ENCODE measurements around the gene RNASE7. TPM values are rescaled to one million over a fixed set of nuclear protein-coding genes. Genes with fewer than 3 reads are reported as not detected.

Gene RNASE7
- total RNA-seq, 1 experiment from 2014 or later: not detected

DNA sequence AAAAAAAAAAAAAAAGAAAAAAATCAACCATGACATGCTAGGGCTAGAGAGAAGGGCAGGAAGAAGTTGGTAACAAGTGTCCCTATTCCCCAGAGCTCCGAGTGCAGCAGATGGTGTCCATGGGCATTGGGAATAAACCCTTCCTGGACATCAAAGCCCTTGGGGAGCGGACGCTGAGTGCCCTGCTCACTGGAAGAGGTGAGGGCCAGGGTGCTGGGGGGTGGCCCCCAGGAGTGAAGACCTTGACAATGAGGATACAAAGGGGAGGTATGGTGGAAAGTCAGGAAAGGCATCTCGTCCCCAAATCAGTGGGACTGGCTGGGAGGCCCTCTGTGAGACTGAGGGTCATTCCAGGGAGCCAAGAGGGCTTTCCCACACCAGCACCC, 44.7 kb downstream of the RNASE7 start:
- Histone ChIP-seq H3K27me3 (ENCODE audit: insufficient read depth, low read length) (no peaks in the 10 kb centered on the region), H2AFZ (ENCODE audit: low read depth, low read length, poor library complexity, severe bottlenecking) (no peak overlapping the region), H4K20me1 (ENCODE audit: insufficient read depth) (no peaks in the 10 kb centered on the region), H3K9me2 (ENCODE audit: insufficient read depth) (no peaks in the 10 kb centered on the region), H3K27ac (ENCODE audit: low read depth, low read length) (no peak overlapping the region), H3K4me2 (ENCODE audit: low read length) (no peak overlapping the region), H3K36me3 (ENCODE audit: control insufficient read depth in 1 of 2, insufficient read depth in 2 of 2, low read length in 2 of 2) (no peaks in the 10 kb centered on the region; a peak in 2 of 4 replicates), H3K4me3 (replicated peaks in 1 of 2; ENCODE audit: low read depth in 1 of 2, low read length in 2 of 2) (no peak overlapping the region), H3K9me3 (ENCODE audit: control insufficient read depth in 1 of 2, insufficient read depth in 1 of 2, low read depth in 1 of 2, low read length in 2 of 2) (no peaks in the 10 kb centered on the region), H3K79me2 (ENCODE audit: insufficient read depth, low read length) (no peaks in the 10 kb centered on the region), H3K4me1 (ENCODE audit: control insufficient read depth in 1 of 2, insufficient read depth in 2 of 2, low read length in 2 of 2) (peaks cover 3 to 32% of the 10 kb centered on the region in 2 experiments), H3K9ac (ENCODE audit: low read length) (no peak overlapping the region)
- intact Hi-C loops (cut with micrococcal nuclease): no loop called here
- TF ChIP-seq POLR2AphosphoS5 (IDR thresholded peaks at IDR 0.05; ENCODE audit: low read depth, low read length) (no peak), SIN3A (IDR thresholded peaks at IDR 0.05; ENCODE audit: low read depth) (no peak), CEBPB (IDR thresholded peaks at IDR 0.05; ENCODE audit: low read depth) (no peak), EZH2phosphoT487 (IDR thresholded peaks at IDR 0.05; ENCODE audit: borderline replicate concordance) (no peak), RAD21 (IDR thresholded peaks at IDR 0.05; ENCODE audit: low read depth) (no peak), EGR1 (IDR thresholded peaks at IDR 0.05; ENCODE audit: low read depth) (no peak), YY1 (IDR thresholded peaks at IDR 0.05; ENCODE audit: extremely low read depth, insufficient replicate concordance, low read depth, low read length) (no peak), FOSL1 (IDR thresholded peaks at IDR 0.05; ENCODE audit: low read depth) (no peak), EZH2 (IDR thresholded peaks at IDR 0.05) (no peak), ELF1 (IDR thresholded peaks at IDR 0.05; ENCODE audit: borderline replicate concordance, low read depth) (no peak), SP1 (IDR thresholded peaks at IDR 0.05; ENCODE audit: low read depth) (no peak), POLR2A (IDR thresholded peaks at IDR 0.05; ENCODE audit: borderline replicate concordance, extremely low read depth, insufficient read depth, insufficient read length) (no peak), TCF7L2 (IDR thresholded peaks at IDR 0.05; ENCODE audit: borderline replicate concordance, extremely low read depth, insufficient read depth, insufficient read length) (no peak), CBX3 (IDR thresholded peaks at IDR 0.05; ENCODE audit: low read depth) (no peak), ZFX (IDR thresholded peaks at IDR 0.05) (no peak)
- TF ChIP-seq, protein P1, sequence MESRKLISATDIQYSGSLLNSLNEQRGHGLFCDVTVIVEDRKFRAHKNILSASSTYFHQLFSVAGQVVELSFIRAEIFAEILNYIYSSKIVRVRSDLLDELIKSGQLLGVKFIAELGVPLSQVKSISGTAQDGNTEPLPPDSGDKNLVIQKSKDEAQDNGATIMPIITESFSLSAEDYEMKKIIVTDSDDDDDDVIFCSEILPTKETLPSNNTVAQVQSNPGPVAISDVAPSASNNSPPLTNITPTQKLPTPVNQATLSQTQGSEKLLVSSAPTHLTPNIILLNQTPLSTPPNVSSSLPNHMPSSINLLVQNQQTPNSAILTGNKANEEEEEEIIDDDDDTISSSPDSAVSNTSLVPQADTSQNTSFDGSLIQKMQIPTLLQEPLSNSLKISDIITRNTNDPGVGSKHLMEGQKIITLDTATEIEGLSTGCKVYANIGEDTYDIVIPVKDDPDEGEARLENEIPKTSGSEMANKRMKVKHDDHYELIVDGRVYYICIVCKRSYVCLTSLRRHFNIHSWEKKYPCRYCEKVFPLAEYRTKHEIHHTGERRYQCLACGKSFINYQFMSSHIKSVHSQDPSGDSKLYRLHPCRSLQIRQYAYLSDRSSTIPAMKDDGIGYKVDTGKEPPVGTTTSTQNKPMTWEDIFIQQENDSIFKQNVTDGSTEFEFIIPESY (IDR thresholded peaks at IDR 0.05; ENCODE audit: extremely low read depth, insufficient replicate concordance, low read length): no peak
- TF ChIP-seq, protein P2, sequence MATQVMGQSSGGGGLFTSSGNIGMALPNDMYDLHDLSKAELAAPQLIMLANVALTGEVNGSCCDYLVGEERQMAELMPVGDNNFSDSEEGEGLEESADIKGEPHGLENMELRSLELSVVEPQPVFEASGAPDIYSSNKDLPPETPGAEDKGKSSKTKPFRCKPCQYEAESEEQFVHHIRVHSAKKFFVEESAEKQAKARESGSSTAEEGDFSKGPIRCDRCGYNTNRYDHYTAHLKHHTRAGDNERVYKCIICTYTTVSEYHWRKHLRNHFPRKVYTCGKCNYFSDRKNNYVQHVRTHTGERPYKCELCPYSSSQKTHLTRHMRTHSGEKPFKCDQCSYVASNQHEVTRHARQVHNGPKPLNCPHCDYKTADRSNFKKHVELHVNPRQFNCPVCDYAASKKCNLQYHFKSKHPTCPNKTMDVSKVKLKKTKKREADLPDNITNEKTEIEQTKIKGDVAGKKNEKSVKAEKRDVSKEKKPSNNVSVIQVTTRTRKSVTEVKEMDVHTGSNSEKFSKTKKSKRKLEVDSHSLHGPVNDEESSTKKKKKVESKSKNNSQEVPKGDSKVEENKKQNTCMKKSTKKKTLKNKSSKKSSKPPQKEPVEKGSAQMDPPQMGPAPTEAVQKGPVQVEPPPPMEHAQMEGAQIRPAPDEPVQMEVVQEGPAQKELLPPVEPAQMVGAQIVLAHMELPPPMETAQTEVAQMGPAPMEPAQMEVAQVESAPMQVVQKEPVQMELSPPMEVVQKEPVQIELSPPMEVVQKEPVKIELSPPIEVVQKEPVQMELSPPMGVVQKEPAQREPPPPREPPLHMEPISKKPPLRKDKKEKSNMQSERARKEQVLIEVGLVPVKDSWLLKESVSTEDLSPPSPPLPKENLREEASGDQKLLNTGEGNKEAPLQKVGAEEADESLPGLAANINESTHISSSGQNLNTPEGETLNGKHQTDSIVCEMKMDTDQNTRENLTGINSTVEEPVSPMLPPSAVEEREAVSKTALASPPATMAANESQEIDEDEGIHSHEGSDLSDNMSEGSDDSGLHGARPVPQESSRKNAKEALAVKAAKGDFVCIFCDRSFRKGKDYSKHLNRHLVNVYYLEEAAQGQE (IDR thresholded peaks at IDR 0.05; ENCODE audit: low read depth): no peak
- TF ChIP-seq, protein P3, sequence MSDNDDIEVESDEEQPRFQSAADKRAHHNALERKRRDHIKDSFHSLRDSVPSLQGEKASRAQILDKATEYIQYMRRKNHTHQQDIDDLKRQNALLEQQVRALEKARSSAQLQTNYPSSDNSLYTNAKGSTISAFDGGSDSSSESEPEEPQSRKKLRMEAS (IDR thresholded peaks at IDR 0.05): no peak
- TF ChIP-seq, protein P4, sequence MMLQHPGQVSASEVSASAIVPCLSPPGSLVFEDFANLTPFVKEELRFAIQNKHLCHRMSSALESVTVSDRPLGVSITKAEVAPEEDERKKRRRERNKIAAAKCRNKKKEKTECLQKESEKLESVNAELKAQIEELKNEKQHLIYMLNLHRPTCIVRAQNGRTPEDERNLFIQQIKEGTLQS (IDR thresholded peaks at IDR 0.05): no peak
- ChIA-PET RAD21 (ENCODE audit: low non-redundant PET in 1 of 2, low total read pairs in 2 of 2, uncharacterized antibody in 2 of 2, unreplicated experiment in 2 of 2) (no interaction called here), POLR2A (no interaction called here), CTCF (interaction anchor here (1.0 to 1.9 kb wide), 3 partner anchors 16 to 20 kb away, joined by 3 to 6 read pairs (median 3); partner anchors contain the start of gene ARHGEF40)
- no TSS peak for BruUV-seq (replicated peaks)
- ATAC-seq (no peak), DNase-seq (ENCODE audit: low read depth, low spot score) (no peak)
